SIG-M5 treated with dmso at 0.1 percent for 504 hours (cell line): ENCODE data around the gene HSD17B8.

Experiments
- DNase-seq: peaks from one replicate; lab custom pipeline; 2025; ENCODE audit not compliant: unreplicated experiment; lab: John Stamatoyannopoulos, UW

HSD17B8 gene

DNA sequence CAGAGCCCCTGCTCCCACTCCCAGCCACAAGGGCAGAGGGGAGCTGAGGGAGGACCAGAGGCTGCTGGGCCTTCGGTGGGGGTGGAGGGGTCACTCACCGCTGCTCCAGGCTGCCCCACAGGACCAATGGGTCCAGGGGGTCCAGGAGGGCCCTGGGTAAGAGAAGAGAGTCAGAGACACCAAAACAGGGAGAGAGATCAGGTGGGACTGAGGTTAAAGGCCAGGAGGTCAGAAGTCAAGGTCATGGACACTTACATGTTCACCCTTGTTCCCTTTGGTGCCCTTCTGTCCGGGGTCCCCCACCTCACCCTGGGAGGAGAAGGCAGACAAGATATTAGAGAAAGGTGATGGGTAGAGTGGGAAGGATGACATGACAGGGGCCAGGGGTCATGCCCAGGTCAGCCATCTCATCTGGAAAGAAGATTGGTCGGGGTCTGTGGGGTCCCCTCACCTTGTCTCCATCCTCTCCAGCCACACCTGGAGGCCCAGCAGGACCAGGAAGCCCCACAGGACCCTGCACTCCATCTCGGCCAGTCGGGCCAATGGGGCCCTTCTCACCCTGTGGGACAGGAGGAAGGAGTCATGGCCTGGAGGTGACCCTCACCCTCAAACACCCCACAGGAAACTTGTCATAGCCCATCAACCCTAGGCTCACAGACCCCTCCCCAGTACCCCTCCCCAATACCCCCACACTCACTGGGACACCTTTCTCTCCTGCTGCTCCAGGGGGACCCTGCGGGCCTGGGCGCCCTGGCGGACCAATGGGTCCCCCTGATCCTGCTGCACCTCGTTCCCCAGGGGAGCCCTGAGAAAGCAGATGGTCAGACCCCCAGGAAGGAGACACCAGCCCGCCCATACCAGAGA lies 33.2 kb upstream of the HSD17B8 start:
- DNase-seq = no peak

DNA sequence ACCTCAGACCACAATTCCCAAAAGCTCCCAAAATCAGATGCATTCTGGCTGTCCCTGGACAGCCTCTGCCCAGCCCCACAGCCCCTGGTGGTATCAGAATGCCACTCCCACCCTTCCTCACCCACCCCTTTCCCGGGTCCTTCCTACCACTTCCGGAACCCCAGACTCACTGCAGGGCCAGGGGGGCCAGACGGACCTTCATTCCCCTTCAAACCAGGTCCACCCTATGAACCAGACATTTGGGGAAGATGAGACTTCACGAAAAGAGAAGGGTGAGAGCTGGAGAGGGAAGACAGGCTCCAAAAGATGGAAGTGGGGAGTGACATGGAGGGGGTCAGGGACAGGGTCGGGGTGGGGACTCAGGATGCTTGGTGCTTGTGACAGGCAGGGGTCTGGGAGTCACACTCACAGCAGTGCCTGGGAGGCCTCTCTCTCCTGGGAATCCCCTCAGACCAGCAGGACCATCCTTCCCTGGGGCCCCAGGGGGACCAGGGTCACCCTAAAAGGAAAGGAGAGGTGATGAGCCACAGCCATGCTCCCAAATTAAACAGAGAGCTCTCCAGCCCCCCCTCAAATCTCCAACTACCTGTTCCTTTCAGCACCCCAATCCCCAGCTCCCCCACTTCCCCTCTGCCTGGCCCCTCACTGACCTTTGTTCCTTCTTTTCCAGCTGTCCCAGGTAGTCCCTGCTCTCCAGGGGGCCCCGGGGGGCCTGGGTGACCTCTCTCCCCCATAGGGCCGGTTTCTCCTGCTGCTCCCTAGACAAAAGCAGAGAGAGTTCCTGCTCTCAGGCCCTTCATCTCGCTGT lies 32.4 kb upstream of the HSD17B8 start:
- DNase-seq = no peak

DNA sequence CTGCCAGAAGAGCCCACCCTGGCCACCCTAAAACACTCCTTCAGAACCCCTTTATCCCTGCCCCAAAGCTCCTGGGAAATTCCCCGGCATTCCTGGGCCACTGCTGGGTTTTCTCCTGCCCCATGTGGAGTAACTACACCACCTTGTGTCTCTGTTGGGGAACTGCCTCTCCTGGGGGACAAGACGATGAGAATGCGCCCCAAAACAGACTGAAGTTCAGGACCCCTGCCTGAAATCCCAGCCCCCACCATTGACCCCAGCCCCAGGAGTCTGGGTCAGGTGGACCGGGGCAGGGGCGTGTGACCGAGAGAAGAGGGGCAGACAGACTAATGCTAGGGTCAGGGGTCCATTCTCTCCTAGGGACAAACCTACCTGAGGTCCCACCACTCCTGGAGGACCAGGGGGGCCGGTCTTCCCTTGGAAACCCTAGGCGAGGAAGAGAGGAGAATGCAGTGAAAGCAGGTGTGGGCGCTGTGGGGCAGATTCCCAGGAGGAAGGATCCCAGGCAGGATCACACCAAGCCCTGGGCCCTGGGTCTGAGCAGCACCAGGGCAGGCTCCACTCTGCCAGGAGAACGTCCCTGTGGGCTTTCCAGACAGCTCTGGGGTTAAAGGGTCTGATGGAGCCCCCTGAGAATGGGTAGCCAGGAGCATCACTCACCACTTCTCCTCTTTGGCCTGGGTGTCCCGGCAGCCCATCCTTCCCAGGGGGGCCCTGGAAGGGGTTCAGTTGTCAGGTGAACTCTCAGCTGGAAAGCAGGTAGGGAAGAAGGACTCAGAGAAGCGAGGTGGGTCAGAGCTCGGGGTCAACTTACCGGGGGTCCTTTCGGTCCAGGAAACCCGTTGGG lies 31.5 kb upstream of the HSD17B8 start:
- DNase-seq = peak; percentile 8

DNA sequence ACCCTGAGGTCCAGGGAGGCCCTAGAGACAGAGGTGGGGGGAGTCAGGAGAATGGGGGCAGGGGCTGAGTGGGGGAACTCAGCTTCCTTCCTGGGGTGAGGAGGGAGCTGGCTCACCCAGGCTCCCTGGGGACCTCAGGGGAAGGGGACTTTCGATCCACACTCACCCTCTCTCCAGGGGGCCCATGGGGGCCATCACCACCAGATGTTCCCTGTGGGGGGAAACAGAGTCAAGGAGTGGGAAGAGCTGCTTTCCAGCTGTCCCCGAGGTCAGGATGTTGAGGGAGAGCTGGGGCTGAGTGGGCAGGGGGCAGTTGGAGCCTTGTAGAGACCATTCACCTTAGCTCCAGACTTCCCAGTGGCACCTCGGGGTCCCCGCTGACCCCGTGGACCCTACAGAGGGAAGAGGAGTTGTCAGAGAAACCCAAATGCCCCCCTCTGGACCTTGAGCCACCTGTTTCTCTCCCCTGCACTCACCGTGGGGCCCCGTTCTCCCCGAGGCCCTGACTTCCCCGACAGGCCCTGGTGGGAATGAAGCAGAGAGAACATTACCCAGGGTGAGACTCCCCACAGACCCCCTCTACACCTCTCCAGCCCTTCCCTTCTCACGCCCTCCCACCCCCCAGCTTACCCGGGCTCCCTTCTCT lies 30.8 kb upstream of the HSD17B8 start:
- no peak for DNase-seq

DNA sequence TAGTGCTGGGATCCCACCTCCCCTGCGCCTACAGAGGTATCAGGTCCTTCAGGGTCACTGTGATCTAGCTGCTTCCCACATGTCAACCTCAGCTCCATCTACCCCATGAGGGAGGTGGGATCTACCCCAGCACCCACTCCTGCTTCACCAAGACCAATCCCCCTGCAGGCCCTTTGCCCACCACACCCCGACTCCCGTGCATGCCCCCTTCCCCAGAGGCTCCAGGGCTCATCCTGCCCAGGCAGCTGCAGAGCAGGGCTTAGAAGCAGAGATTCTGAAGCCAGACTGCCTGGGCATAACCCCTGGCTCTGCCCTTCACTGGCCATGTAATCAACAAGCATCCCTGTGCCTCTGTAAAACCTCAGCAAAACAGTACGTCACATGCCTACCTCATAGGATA lies 29.7 kb upstream of the HSD17B8 start:
- DNase-seq = no peak

DNA sequence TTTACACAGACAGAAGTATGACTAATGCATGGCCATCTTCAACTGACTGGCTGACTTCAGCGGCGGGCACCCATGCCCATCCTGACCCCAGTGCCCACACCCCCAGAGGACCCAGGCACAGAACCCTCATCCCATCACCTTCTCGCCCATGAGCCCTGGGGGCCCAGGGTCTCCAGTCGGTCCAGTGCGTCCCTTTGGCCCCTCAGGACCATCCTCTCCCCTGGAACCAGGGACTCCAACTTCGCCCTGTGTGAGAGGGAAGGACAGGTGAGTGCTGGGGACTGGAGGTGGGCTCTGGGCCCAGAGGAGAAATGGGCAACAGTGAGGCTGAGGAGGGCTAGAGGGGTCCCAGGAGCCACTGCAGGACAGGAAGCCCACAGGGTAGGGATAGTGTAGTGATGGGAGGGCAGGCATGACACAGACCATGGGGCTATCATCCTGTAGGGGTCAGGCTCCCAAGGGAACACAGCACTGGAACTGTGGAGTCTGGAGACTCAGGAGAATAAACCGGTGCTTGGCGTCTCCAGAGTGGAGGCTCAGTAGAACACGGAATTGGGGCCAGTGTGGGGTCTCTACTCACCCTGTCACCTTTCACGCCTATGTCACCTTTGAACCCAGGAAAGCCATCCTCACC lies 28.9 kb upstream of the HSD17B8 start:
- DNase-seq = no peak

DNA sequence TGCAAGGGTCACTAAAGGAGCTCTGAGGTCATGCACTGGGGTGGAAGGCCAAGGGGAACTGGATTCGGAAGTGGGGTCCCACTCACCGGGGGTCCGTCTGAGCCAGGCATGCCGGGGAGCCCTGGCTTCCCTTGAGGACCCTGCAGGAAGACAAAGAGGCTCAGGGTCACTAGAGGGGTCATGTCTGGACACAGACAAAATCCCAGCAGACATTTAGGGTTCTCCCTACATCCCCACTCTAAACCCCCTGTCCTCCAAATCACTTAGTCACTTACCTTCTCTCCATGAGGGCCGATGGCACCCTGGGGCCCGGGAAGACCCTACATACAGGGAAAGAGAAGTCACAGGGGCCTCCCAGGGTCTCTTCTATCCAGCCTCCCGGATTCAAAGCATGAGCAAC lies 27.5 kb upstream of the HSD17B8 start:
- DNase-seq = no peak

DNA sequence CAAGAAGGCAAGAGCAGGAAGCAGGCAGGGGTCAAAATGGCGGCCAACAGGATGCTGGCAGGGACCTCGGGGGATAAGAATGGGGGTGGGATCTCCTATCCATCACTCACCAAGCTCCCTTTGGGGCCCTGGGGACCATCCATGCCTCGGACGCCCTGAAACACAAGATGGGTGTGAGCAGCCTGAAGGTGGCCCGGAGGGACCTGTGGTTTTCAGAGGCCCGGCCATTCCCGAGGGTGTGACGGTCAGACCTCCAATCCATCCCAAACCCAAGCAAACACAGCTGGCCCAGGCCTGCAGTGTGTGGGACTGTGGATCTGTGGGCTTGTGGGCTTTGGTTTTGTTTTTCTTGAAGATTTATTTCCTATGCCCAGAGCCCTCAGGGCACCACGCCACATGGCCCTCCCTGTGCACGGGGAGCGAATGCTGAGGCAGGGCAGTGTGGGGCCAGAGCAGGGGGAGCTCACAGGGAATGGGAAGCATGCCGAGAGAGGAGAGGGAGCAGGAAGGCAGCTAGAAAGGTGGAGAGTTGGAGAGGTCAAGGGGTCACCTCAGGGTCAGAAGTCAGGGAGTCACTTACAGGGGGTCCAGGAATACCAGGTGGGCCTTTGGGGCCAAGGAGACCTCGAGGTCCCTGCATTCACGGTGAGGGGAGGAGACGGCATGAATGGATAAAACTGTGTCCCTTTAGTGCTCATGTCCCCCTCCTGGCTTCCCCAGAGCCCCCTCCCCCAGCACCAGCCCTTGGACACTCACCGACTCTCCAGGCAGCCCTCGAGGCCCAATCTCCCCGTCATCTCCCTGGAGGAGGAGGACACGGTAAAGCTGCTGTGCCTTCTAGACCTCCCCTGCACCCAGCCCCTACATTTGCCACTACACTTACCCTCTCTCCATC lies 26.7 kb upstream of the HSD17B8 start:
- DNase-seq = no peak

DNA sequence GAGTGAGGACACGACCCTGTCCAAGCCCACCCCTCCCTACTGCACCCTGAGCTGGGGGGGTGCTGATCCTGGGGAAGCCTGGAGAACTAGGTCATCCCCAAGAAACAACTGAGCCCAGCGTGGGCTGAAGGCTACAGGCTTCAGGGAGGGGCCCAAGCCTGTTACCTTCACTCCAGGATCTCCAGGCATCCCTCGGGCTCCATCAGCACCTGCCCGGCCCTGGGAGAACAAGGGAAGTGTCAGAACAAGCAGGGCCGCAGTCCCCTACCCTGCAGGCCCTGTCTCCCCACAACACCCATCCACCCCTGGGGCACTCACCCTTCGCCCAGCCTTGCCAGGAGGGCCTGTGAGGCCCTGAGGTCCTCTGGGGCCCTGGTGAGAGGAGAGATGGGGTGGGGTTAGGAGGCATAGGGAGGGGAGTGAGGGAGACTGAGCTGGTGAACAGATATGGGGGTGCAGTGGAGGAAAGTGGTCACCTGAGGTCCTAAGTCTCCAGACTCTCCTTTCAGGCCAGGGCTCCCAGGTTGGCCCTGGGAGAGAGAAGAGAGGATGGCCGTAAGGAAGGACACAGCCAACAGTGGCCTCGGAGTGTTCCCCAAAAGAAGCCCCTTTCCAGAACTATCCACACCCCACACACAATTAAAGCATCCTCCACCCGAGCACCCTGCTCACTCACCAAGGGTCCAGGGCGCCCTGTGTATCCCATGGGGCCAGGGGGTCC lies 25.5 kb upstream of the HSD17B8 start:
- no peak for DNase-seq

DNA sequence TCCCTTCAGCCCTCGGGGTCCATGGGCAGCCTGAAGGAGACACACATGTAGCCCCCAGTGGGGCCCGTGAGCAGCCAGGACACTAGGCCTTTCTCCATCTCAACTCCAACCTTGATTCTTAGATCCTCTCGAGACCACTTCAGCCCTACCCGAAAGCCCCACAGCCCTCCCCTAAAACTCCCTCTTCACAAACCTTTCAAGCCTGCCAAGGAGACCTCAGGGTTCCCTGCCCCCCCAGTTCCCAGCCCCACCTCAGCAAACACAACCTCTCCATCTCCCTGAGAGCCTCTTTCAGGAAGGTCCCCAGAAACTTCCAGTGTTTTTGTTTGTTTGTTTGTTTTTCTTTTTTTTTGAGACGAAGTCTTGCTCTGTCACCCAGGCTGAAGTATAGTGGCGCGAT lies 23.3 kb upstream of the HSD17B8 start:
- DNase-seq = no peak

DNA sequence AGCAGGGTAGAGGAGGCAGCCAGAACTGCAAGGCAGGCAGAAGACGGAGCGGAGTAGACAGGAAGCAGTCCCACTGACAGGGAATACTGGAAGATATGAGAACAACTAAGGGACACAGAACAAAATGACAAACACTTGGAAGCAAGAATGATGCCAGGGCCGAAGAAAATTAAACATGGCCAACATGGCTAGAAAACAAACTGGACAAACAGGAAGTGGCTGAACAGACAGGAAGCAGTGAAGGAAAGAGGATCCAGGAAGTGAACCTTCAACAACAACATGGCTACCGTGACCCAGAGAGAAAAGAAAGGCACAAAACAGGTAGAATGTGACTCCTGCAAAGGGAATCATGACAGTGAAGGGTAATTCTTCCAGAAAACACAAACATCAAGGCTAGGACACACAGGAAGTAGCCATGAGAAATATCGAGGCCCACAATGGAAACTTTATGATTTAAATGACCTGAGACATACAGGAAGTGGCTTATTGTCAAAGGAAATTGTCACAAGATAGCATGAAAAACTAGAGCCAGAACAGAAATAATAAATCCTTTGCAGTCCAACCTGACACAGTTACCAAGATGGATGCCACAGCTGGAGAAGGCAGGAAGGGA lies 21.3 kb upstream of the HSD17B8 start:
- no peak for DNase-seq

DNA sequence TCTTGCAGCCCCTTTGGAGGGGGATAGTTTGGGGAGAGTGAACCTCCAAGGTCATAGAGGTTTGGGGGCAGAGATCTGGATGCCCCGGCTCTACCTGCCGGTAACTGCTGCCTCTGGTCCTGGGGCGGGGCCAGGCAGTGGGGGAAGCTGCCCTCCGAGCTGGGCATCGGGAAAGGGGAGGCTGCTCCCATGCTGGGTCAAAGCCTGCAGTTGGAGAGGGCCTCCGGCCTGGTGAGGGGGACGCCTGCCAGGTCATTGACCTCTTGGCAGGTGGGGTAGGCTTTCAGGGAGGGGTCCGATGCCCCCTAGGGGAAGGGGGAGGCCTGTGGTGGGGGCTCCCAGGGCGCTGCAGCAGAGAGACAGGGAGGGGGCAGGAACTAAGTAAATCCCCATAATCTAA lies 19.3 kb upstream of the HSD17B8 start:
- DNase-seq = no peak

DNA sequence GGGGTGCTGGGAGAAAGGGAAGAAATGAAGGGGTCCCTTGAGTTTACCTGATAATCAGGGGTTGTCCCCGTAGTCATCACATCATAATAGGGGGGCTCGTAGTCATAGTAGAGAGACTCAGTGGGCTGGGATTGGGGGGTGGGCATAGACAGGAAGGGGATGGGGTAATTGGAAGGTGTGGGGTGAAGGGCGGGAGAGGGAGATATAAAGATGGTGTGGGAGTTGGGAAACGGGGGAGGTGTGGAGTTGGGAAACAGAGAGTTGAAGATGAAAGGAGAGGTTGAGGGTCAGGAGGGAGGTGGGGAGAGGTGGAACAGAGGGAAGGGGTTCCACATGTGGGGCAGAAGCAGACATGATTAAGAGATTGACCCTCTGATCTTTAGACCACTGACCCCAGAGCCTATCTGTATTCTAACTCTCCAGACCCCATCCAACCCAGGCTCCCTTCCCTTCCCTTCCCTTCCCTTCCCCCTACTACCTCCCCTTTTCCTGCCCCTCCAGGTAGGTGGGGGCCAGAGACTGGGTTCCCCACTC lies 18.7 kb upstream of the HSD17B8 start:
- no peak for DNase-seq

DNA sequence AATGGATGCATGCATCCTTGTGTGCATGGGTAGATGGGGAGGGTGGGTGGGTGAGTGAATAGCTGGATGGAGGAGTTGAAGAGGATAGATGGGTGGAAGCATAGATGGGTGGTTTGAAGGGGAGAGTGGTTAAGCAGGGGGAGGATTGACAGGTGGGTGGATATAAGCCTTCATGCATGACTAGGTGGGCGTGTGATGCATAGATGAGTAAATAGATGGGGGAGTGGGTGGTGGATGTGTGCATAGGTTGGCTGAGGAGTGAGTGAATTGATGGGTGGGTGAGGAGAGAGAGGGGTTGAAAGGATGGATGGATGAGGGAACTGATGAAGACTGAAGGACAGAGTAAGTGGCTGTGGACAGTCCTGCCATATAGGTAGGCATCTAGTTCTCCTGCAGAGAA lies 16.6 kb upstream of the HSD17B8 start:
- no peak for DNase-seq

DNA sequence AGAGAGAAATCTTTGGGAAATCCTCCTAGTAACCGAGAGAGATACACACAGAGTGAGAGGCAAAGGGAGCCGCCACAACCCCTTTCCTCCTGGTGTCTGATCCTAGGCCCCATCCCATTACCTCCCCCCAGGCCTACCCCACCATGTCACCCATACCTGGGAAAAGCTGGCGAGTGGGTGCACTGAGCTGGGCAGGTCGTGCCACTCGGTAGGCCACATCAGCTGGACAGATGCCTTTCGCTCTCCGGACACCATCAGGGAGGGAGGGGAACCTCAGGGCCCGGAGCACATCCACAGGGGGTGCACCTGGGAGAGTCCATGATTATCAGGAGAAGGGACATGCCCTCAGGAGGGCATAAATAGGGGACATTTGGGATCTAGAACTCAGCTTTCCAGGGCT lies 15.3 kb upstream of the HSD17B8 start:
- DNase-seq = no peak

DNA sequence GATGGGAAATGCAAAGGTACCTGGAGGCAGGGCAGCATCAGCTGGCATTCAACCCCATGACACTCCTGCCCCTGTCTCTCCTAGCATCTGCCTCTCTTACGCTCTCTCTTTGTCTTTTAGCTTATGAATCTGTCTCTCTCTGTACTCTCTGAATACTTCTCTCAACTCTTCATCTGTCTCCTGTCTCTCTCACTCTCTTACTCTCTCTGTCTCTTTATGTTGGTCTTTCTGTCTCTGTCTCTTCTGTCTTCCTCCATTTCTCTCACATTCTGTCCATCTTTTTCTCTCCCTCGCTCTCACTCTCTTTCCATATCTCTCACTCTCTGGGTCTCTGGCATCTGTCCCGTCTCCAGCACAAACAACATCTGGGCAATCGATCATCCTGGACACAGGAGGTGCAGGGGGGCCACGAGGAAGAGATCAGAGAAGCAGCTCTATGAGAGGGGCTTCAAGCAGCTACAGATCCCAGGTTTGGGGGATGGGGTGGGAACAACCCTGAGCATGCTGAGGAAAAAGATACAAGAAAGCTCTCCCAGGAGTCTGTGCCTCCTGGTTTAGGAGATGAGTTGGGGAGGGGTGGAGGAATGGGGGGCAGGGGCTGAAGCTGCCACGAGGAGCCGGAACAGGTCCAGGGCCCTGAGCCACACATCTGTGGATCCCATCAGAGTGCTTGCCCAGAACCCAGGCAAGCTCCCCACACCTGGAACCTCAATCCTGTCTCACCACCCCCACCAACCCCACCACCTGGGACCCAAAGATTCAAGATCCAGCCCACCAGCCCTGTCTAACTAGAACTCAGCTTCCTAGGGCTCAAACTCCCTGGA lies 14.6 kb upstream of the HSD17B8 start:
- DNase-seq = no peak

DNA sequence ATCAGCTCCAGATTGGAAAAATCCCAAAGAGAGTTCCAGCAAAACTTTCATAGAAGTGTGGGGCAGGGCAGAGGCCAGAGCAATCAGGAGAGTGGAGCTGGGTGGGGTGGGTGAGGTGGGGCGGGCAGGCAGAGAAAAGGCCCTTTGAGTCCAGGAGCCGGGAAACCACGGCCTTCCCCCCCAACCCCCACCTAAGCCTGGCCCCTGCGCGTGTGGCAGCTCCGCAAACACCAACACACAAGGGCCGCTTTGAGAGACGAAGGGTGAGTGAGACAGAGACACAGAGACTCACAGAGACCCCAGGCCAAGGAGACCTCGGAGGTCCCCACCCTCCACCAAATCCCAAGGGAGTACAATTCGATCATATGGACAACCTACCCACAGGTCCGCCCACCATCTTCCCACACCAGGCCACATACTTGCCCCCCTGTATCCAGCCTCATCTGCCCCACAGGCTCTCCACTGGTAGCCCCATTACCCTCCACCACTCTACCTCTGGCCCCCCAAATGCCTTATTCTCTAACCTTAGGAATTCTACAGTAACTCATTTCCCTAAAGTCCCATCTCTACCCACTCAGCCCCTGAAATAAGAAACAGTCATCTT lies 13.8 kb upstream of the HSD17B8 start:
- no peak for DNase-seq
